ENCODE results near the gene USP24.
"Not testable (repeated sequence)": the region's sequence is repeated elsewhere in the genome, so short reads cannot be mapped to it uniquely, and the experiment has no call there.

The USP24 gene

DNA sequence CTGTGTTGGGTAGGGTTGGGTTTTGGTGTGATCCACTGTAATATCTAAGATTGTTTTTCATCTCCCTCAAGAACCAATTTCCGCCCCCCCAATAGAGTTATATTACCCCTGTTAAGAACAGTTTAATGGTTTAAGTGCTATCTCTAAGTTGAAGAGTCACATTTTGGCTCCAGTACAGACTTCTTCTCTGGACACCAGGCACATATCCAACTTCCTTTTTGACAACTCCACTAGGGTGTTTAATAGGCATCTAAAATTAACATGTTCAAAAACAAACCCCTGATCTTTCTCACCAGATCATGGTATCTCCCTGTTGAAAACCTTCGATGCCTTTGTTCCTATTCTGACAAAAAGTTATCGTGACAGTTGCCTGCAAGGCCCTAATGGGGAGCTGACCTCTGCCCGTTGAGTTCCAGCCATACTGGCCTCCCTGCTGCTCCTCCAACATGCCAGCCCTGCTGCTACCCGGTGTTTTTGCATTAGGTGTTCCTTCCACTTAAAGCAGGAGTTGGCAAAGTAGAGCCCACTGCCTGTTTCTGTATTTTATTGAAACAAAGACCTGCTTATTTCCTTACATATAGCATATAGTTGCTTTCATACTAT is 18.6 kb downstream of the USP24 start:
- no peak for DNase-seq

DNA sequence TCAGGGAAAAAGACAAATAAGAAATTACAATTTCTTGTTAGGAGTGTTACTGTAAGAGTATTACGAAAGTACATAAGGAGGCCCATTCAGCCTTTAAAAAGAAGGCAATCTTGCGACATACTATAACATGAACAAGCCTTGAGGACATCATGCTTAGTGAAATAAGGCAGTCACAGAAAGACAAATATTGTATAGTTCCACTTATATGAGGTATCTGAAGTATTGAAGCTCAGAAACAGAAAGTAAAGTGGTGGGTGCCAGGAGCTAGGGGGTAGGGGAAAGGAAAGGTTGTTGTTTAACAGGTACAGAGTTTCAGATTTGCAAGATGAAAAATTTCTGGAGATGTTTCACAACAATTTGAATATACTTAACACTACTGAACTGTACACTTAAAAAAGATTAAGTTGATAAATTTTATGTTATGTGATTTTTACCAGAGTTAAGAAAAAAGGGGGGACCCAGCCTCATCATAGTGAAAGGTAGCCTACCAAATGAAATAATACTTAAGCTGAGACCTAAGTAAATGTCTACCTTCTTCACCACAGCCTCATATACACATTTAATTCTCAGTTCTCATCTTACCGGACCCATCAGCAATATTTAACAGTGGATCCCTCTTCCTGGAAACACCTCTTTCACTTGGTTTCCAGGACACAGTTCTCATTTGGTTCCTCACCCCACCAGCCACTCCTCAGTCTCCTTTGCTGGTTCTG is 19.5 kb downstream of the USP24 start:
- no peak for DNase-seq

DNA sequence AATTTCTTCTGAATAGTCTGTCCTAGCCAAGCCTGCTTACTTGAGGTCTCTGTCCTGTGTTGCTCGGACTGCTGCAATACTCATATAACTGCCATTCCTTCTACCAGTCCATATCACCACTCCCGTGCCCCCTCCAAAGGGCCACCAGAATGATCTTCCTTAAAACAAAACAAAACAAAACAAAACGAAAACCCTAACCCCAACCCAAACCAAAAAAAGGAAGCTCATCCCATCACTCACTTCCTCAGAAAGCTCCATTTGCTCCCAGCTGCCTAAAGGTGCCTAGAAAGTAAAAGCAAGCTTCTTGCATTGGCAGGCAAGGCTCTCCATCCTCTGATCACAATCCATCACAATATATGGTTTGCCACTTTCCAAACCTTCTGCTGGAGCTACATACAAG is 20.3 kb downstream of the USP24 start:
- DNase-seq: no peak

DNA sequence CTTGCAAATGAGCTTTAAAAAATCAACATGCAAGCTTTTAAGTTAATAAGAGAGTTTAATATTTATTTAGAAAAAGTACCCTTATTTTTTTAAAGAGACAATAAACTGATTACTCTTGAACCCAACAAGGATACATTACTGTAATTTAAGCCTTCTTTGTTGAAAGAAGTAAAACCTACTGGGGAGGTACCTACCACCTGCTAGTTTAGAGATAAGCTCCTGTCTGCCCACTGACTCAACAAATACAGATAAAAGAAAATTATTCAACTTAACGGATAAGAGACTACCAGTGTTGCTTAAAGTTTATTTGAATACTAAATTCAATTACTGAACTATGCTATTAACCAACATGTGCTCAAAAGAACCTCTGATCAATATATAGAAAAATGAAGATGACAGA is 23.1 kb downstream of the USP24 start:
- DNase-seq: no peak

DNA sequence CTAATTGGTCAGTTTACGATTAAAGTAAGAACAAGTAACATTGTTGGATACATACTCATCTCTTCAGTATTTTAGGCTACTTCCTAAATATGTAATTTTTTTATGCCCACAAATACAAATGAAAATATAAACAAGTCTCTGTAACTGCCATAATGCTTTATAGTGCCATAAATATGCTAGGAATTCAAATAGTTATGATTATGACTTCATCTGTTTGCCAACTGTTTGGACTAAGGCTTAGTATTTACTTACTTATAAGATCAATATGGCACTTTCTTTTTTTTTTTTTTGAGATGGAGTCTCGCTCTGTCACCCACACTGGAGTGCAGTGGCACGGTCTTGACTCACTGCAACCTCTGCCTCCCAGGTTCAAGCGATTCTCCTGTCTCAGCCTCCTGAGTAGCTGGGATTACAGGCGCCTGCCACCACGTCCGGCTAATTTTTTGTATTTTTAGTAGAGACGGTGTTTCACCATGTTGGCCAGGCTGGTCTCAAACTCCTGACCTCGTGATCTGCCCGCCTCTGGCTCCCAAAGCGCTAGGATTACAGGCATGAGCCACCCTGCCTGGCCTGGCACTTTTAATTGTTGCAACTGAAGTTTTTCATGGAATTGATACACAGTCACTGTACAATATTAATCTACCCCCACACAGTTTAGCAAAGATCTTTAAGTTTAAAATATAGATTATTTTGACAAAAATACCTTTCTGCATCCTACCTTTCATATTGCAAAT is 23.8 kb downstream of the USP24 start:
- DNase-seq: not testable (repeated sequence)

DNA sequence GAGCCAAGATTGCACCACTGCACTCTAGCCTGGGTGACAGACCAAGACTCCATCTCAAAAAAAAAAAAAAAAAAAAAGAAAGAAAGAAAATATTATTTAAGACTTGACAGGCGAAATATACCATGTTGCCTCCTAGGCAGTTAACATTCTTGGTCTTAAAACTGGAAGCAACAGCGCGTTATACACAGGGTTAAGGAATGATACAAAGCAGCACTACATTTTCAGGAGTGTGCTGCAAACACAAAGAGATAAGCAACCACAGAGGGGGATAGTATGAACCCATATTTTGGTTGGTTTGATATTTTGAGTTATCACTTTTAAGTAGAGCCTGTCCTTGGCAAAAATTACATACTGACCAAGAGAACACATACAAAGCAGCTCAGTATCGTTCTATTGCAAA is 25.1 kb downstream of the USP24 start:
- DNase-seq: no peak

DNA sequence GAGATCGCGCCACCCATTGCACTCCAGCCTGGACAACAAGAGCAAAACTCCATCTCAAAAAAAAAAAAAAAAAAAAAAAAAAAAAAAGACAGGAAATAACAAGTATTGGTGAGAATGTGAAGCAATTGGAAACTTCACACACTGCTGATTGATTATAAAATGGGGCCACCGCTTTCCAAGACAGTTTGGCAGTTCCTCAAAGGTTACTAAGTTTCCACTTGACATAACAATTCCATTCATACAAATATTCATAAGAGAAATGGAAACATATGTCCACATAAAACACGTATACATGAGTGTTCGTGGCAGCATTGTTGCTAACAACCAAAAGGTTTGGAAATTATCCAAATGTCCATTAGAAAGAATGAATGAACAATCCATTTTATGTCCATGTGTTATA is 26.3 kb downstream of the USP24 start:
- DNase-seq: no peak

DNA sequence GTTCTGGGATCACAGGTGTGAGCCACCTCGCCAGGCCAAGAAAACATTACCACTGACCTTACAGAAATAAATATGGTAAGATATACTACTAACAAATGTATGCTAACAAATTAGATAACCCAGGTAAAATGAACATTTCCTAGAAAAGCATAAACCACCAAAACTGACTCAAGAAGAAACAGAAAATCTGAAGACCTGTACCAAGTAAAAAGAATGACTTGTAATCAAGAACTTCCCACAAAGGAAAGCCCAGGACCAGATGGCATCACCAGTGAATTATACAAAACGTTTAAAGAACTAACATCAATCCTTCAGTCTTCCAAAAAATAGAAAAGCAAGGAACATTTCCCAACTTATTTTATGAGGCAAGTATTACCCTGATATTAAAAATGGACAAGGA is 29.3 kb downstream of the USP24 start:
- DNase-seq: no peak

DNA sequence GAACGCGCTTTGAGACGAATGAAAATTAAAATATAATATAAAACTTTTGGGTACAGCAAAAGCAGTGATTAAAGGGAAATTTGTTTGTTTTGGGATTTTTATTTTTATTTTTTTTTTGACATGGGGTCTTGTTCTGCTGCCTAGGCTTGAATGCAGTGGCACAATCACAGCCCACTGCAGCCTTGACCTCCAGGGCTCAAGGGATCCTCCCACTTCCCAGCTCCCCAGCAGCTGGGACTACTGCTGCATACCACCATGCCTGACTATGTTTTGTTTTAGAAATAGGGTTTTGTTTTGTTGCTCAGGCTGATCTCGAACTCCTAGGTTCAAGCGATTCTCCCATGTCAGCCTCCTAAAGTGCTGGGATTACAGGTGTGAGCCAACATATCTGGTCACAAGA is 30.3 kb downstream of the USP24 start:
- DNase-seq: no peak

DNA sequence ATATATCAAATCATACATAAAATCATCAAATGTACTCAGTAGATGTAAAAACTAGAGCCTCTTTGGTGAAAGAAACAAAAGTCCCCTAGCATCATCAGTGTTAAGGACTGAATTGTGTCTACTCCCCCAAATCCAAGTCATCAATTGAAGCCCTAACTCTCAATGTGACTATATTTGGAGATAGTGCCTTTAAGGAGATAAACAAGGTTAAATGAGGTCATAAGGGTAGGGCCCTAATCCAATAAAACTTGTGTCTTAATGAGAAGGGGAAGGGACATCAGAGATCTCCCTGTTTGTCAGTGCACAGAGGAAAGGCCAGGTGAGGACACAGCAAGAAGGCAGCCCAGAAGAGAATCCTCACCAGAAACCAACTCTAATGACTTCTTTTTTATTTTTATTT is 33.5 kb downstream of the USP24 start:
- no peak for DNase-seq

DNA sequence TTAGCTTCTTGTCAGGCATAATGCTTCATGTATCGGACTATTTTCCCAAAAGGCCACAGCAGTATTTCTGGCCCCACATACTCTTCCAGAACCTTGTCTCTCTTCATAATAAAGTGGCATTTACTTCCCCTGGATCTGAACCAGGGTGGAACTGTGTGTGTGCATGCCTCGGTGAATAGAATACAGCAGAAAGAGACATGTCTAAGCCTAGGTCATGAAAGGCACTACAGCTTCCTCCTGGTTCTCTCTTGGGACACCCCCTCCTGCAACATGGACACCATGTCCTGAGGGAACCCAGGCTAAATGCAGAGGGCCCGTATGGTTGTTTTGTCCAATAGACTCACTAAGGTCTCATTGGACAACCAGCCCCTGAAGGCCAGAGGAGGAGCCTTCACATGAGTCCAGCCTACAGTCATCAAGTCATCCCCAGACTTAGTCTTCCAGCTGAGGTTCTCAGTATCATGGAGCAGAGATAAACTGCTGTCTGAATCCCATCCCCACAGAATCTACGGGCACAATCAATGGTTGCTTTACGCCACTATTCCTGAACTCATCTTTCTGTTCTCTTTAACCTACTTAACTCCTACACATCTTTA is 35.0 kb downstream of the USP24 start:
- DNase-seq: no peak

DNA sequence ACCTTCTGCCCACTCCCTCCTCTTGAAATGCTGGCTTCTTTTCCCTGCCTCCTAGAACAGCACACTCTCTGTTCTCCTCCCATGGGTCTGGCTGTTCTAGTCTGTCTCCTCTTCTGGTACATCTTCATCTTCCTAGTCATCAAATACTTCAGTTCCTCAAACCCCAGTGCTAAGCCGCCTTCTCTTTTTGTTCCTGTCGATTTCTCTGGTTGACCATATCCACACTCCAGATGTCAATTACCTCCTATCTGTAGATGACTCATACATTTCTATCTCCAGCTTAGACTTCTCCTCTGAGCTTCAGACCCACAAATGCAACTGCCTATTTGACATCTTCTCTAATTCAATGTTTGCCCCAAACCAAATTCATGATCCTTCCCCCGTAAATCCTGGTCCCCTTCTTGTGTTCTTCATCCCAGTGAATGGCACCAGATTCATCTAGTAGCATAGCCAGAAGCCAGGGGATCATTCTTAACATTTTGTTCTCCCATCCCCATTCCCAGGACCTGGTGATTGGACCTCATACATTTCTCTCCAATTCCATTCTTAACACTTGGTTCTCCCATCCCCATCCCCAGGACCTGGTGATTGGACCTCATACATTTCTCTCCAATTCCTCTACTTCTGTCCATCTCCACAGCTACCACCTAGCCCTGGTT is 35.9 kb downstream of the USP24 start:
- no peak for DNase-seq

DNA sequence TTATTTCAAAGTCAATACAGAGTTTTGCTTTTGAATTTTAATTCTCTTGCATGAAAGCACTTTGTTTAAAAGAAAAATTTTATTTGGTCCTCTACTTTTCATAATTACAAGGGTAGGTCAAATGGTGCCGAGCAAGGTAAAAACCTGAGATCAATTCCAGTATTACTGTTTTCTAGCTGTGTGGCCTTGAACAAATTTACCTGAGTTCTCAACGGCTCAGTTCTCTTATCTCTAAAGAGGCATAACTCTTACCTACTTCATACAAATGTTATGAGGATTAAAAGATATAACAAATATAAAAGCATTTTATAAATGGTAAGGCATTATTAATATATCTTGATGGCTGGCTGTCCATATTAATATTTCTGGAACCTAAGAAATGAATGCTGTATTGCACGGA is 42.5 kb downstream of the USP24 start:
- DNase-seq: no peak

DNA sequence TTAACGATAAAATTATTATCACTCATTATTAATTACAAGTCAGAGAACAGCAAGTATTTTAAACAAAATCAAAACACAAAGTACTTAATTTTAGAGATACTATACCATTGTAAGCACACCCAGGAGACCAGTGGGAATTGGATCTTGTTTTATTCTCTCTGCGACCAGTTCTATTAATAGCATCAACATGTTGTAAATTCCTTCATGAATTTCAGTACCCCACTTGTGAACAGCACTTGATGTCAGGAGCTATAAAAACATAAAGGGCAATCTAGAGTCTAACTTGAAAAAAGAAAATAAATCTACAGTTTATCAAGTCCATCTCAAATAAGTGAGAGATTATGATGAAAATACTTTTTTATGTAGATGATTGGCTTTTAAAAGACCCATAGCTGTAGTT is 42.9 kb downstream of the USP24 start:
- no peak for DNase-seq

DNA sequence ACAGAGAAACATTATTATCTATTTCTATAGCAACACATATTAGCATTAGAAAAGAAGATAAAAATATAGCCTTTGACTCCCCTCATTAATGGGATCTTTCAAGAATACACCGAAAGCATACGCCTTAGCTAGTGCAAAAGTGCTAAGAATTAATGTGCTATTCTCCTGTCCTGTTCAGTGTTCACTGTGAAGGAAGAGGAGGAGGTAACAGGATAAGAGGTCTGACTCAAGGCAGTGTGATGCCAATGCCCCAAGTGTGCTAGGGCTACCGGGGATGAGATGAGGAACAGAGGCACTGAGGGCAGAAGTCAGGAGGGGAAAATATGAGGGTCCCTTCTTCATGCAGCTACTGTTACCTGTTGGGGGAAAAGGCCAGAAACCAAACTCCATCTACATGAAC is 43.5 kb downstream of the USP24 start:
- DNase-seq: no peak

DNA sequence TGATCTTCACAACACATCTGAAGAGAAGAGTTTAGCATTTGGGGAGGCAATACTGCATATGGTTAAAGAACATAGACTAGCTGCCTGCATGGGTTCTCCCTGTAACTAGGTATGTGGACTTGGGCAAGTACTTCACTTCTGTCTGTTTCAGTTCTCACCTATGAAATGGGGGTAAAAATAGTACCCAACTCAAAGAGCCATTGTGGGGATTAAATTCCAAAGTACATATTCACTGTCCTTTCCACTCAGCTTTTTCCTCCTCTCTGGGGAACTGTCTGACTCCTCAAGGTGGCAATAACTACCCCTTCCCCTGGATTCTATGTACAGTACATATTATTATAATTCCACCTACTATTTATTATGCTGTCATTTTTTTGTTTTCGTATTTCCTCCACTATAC is 44.7 kb downstream of the USP24 start:
- DNase-seq: no peak

DNA sequence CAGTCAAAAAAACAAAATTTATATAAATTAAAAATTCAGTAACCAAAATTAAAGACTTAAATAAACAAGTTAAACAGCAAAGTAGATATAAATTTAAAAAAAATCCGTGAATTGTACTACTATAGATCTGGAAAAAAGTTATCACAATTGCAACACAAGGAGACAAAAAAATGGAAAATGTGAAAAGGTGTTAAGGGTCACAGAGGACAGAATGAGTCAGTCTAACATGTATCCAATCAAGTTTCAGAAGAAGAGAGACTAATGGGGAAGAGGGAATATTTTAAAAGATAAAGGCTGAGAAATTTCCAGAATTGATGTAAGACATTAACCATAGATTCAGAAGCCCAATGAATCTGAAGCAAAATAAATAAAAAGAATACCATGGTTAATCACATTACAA is 46.0 kb downstream of the USP24 start:
- no peak for DNase-seq

DNA sequence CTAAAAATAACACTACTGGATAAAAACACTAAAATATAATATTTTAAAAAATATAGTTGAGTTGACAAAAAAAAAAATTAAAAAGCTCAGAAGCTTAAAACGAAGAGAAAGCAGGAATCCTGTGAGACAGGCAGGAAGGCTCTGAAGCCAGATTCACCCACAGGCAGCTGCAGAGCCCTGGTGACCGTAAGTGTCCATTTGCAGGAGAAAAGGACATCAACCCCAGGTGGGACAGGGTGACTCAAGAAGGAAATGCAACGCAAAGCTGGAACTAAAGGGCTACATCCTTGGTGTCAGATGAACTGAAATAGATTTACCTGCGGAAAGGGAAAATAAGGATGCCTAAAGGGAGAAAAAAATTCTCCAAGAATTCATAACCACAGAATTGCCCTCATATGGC is 46.8 kb downstream of the USP24 start:
- no peak for DNase-seq

DNA sequence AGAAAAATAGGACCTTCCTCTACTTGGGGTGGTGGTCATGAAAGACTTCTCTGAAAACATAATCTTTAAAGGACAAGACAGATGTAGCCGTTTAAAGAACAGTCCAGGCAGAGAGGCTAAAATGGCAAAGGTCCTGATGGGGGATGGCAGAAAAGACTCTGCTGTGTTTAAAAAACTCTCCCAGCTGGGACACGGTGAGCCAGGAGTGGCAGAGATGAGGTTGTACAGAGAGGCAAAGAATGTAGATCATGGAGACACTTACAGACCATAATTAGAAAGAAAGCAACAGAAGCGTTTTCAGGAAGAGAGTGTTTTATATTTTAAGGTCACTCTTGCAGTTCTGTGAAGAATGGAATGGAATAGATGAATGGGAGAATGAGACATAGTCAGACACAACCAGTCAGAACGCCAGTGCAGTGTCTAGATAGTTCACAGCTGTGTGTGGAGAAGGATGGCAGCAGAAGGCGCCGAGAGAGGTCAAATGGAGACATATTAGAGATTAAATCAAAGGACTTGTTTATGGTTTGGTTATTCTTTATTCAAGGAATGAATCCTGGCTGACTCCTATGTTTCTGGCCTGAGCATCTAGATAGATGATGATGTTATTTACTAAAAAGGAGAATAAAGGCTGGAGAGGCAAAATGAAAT is 47.8 kb downstream of the USP24 start:
- no peak for DNase-seq

DNA sequence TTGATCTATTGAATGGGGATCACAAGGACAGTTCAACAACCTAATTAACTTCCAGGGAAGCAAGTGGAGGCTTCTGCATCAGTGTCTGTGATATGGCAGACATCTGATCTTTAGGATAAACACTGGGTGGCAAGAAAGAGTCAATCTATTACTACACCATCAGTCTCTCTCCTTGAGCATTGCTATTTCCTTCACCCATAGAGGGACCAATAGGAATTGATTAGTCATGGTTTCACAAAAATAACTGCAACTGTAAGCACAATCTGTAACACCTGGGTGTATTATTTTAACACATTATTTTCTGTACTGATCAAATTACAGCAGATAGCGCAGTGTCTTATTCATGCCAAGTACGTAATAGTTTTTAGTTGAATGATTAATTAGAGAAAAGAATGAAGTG is 50.3 kb downstream of the USP24 start:
- no peak for DNase-seq

DNA sequence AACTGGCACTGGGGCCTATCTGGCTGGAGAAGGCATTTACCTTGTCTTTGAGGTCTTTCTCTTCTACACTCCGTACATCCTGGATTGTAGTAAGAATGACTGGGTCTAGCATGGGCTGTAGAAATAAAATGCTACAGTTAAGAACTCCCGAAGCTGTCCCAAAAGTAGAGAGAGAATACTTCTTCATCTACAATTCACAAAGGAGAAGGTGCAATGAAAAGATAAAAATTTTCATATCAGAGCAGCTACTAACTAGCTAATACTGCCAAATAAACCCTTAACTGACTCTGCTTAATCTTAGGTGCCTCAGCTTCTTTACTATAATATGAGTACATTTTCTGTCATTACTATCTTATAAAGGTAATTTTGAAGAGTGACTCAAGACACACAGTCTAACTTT is 55.6 kb downstream of the USP24 start:
- no peak for DNase-seq

DNA sequence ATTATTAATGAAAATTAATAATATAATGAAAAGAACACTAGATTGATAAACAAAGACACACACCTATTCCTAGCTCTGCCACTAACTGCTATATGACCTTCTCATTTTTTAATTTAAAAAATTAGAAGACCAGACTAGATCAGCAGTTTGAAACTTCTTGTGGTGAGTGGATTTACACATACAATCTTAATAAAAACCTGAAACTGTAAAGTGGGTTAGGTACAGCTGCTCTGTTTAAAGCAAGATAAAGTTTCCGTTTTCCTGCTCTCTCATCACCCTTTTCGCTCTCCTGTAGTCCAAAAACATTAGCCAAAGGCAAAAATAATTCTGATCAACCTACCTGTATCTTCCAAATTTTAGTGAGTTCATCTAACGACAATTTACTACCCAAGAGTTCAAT is 58.6 kb downstream of the USP24 start:
- no peak for DNase-seq

DNA sequence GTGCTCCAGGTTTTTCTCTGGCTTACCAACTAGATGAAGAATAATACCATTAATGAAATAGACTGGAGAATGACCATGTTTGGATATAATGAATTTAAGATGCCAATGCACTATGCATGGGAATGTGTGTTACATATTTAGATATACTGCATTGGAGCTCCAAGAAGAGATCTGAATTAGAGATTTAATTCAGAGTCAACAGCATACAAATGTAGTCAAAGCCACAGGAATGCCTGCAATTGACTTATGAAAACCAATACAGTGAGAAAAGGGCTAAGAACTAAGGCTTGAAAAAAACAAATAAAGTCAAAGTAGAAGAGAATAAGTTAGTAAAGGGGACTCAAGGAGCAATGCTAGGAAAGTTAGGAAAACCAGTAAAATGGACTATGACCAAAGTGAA is 59.1 kb downstream of the USP24 start:
- no peak for DNase-seq

Measured in NCI-H1105 (cell line).